ENCODE measurements around the gene NSUN7. TPM values are rescaled to one million over a fixed set of nuclear protein-coding genes. Genes with fewer than 3 reads are reported as not detected.
A peak's percentile ranks its signal among the peaks of the same experiment; 100 is the strongest.

Gene NSUN7
- total RNA-seq, 2 donors from 2014 or later, result 14.3 to 35.3 TPM

- intact Hi-C loops (cut with DNase I), result no loop called here
- Histone ChIP-seq H3K4me1 (no peaks in the 10 kb centered on the region), H3K27ac (no peak overlapping the region), H3K9me3 (no peaks in the 10 kb centered on the region), H3K27me3 (no peaks in the 10 kb centered on the region), H3K4me3 (no peak overlapping the region), H3K36me3 (replicated peaks in 1 of 2; ENCODE audit: insufficient read depth in 1 of 2, low read depth in 2 of 2) (no peaks in the 10 kb centered on the region)
- ATAC-seq (no peak), DNase-seq (peak in 1 of 4 donors; percentile 8)
- TF ChIP-seq CTCF (IDR thresholded peaks at IDR 0.05) (no peak), POLR2A (IDR thresholded peaks at IDR 0.05) (no peak)
- WGBS, 2 donors, result 81 to 83% methylated on average over 13 of the region's 13 CpGs
Observed at GRCh38 chr4:40842318-40842717, 92.6 kb downstream of the NSUN7 start.

GRCh38 chr4:40842725-40843423 is 93.1 kb downstream of the NSUN7 start:
- Histone ChIP-seq H3K4me3 (no peak overlapping the region), H3K27me3 (no peaks in the 10 kb centered on the region), H3K27ac (no peak overlapping the region), H3K4me1 (no peaks in the 10 kb centered on the region), H3K9me3 (no peaks in the 10 kb centered on the region), H3K36me3 (replicated peaks in 1 of 2; ENCODE audit: insufficient read depth in 1 of 2, low read depth in 2 of 2) (no peaks in the 10 kb centered on the region)
- ATAC-seq, result no peak
- intact Hi-C loops (cut with DNase I), result no loop called here
- TF ChIP-seq CTCF (IDR thresholded peaks at IDR 0.05) (no peak), POLR2A (IDR thresholded peaks at IDR 0.05) (no peak)
- 79 to 80% methylated on average over 14 of the region's 14 CpGs for WGBS, 2 donors
- DNase-seq, result no peak

GRCh38 chr4:40843696-40844095 is 93.9 kb downstream of the NSUN7 start:
- Histone ChIP-seq H3K36me3 (replicated peaks in 1 of 2; ENCODE audit: insufficient read depth in 1 of 2, low read depth in 2 of 2) (no peaks in the 10 kb centered on the region), H3K27ac (no peak overlapping the region), H3K4me1 (no peaks in the 10 kb centered on the region), H3K9me3 (no peaks in the 10 kb centered on the region), H3K4me3 (no peak overlapping the region), H3K27me3 (no peaks in the 10 kb centered on the region)
- 50 to 52% methylated on average over 1 of the region's 1 CpG for WGBS, 2 donors
- ATAC-seq (no peak), DNase-seq (no peak)
- TF ChIP-seq CTCF (IDR thresholded peaks at IDR 0.05) (peak in 1 of 7 experiments; percentile 13), POLR2A (IDR thresholded peaks at IDR 0.05) (no peak)
- intact Hi-C loops (cut with DNase I), result no loop called here

GRCh38 chr4:40844261-40844660 is 94.5 kb downstream of the NSUN7 start:
- no peaks in the 10 kb centered on the region for H3K4me1 ChIP-seq
- intact Hi-C loops (cut with DNase I), result no loop called here
- no peak for ATAC-seq
- no peak overlapping the region for H3K4me3 ChIP-seq
- TF ChIP-seq CTCF (IDR thresholded peaks at IDR 0.05) (no peak), POLR2A (IDR thresholded peaks at IDR 0.05) (no peak)
- no peak for DNase-seq
- 74 to 86% methylated on average over 4 to 6 of the region's 6 CpGs for WGBS, 2 donors
- no peaks in the 10 kb centered on the region for H3K9me3 ChIP-seq
- no peak overlapping the region for H3K27ac ChIP-seq
- H3K36me3 ChIP-seq (replicated peaks in 1 of 2; ENCODE audit: insufficient read depth in 1 of 2, low read depth in 2 of 2), result no peaks in the 10 kb centered on the region
- H3K27me3 ChIP-seq, result no peaks in the 10 kb centered on the region

All from body of pancreas (tissue), 4 donors.